Neuronal stem cell (in vitro differentiated cells): ENCODE measurements around the gene PTX4.

Source experiments
- DNase-seq: peaks from one replicate; pipeline ENCODE4 v3.0.0-alpha.2; 2013; ENCODE audit warnings: low spot score
- H2AFZ ChIP-seq: one replicate; pipeline ENCODE4 v1.6.1; 2013; ENCODE audit warnings: mild to moderate bottlenecking, low read length, inconsistent platforms
- H2AK5ac ChIP-seq: 2 replicates; pipeline ENCODE4 v1.6.1; 2013; ENCODE audit warnings: low read depth, mild to moderate bottlenecking, inconsistent platforms, low read length, moderate library complexity, mixed read lengths
- H2BK120ac ChIP-seq: 2 replicates; pipeline ENCODE4 v1.6.1; 2013; ENCODE audit warnings: low read depth, mild to moderate bottlenecking, inconsistent platforms, low read length, moderate library complexity, mixed read lengths
- H2BK12ac ChIP-seq: one replicate; pipeline ENCODE4 v1.6.1; 2013; ENCODE audit warnings: low read length, inconsistent platforms
- H2BK15ac ChIP-seq: 2 replicates; pipeline ENCODE4 v1.6.1; 2013; ENCODE audit warnings: mild to moderate bottlenecking, low read length, inconsistent platforms, mixed read lengths
- H2BK5ac ChIP-seq: one replicate; pipeline ENCODE4 v1.6.1; 2013; ENCODE audit warnings: inconsistent platforms, mild to moderate bottlenecking, low read length, moderate library complexity
- H3K14ac ChIP-seq: one replicate; pipeline ENCODE4 v1.6.1; 2013; ENCODE audit warnings: low read length, inconsistent platforms
- H3K18ac ChIP-seq: 2 replicates; pipeline ENCODE4 v1.6.1; 2013; ENCODE audit warnings: low read length, inconsistent platforms
- H3K23ac ChIP-seq: 2 replicates; pipeline ENCODE4 v1.6.1; 2013; ENCODE audit warnings: low read depth, mild to moderate bottlenecking, mixed read lengths, low read length, inconsistent platforms; ENCODE audit not compliant: poor library complexity
- H3K27ac ChIP-seq: replicated peaks from 3 replicates; pipeline ENCODE4 v1.5.1; 2013; ENCODE audit warnings: low read length, inconsistent platforms
- H3K27me3 ChIP-seq, 3 experiments: 2 replicates each; pipeline ENCODE4 v1.6.1; 2013; ENCODE audit warnings: low read length in 3 of 3, mild to moderate bottlenecking in 2 of 3, inconsistent platforms in 1 of 3, low read depth in 1 of 3, mixed read lengths in 1 of 3, moderate library complexity in 1 of 3; ENCODE audit not compliant: control insufficient read depth in 3 of 3, insufficient read depth in 3 of 3
- H3K36me3 ChIP-seq, 2 donors: replicated peaks in 1 of 2; 2 replicates each; pipeline ENCODE4 v1.6.1; 2013; ENCODE audit warnings: low read length in 2 of 2; ENCODE audit not compliant: control insufficient read depth in 2 of 2, insufficient read depth in 2 of 2
- H3K4ac ChIP-seq: 2 replicates; pipeline ENCODE4 v1.6.1; 2013; ENCODE audit warnings: inconsistent platforms, mild to moderate bottlenecking, low read length, moderate library complexity
- H3K4me1 ChIP-seq, 2 donors: 1 replicate in 1 of 2; 2 replicates in 1 of 2; pipeline ENCODE4 v1.6.1; 2013; ENCODE audit warnings: low read length in 2 of 2, low read depth in 1 of 2; ENCODE audit not compliant: control insufficient read depth in 2 of 2, insufficient read depth in 1 of 2
- H3K4me2 ChIP-seq: one replicate; pipeline ENCODE4 v1.6.1; 2013; ENCODE audit warnings: mild to moderate bottlenecking, low read length, inconsistent platforms; ENCODE audit not compliant: insufficient read depth, poor library complexity, severe bottlenecking
- H3K4me3 ChIP-seq, 2 donors: 2 replicates each; pipeline ENCODE4 v1.5.1; 2013; ENCODE audit warnings: low read length in 2 of 2, mild to moderate bottlenecking in 2 of 2, inconsistent platforms in 1 of 2, moderate library complexity in 1 of 2
- H3K79me1 ChIP-seq: one replicate; pipeline ENCODE4 v1.6.1; 2013; ENCODE audit warnings: low read depth, mild to moderate bottlenecking, inconsistent platforms, low read length, moderate library complexity
- H3K9ac ChIP-seq: one replicate; pipeline ENCODE4 v1.6.1; 2013; ENCODE audit warnings: mild to moderate bottlenecking, low read depth, low read length, inconsistent platforms; ENCODE audit not compliant: poor library complexity
- H3K9me3 ChIP-seq, 2 donors: replicated peaks in 1 of 2; 2 replicates each; pipeline versions ENCODE3 to v1.6.1; 2013; ENCODE audit warnings: low read length in 2 of 2, mild to moderate bottlenecking in 2 of 2, inconsistent platforms in 1 of 2, low read depth in 1 of 2, mixed read lengths in 1 of 2, moderate library complexity in 1 of 2; ENCODE audit not compliant: control insufficient read depth in 2 of 2, insufficient read depth in 1 of 2
- H4K8ac ChIP-seq: one replicate; pipeline ENCODE4 v1.6.1; 2013; ENCODE audit warnings: low read depth, mild to moderate bottlenecking, inconsistent platforms, low read length, moderate library complexity
- H4K91ac ChIP-seq: one replicate; pipeline ENCODE4 v1.6.1; 2013; ENCODE audit warnings: low read length, low read depth, mild to moderate bottlenecking, inconsistent platforms; ENCODE audit not compliant: poor library complexity
- WGBS, 2 donors: extraction: QIAGEN DNeasy Blood & Tissue Kit; methylation state at CpG; one replicate each; pipeline ENCODE4 v1.1.7; 2013; ENCODE audit warnings: missing lambda C conversion rate in 2 of 2, mixed read lengths in 1 of 2; ENCODE audit not compliant: insufficient read length in 2 of 2, insufficient replicate concordance in 1 of 2; ENCODE audit errors: extremely low coverage in 2 of 2; 5-methylcytosine and 5-hydroxymethylcytosine counted together

PTX4 gene

GRCh38 chr16:1526608-1527555, 38.1 kb upstream of the PTX4 start:
- WGBS, 2 donors, result no CpG with 5 or more reads among the region's 38 CpGs

GRCh38 chr16:1525871-1526607, 37.3 kb upstream of the PTX4 start:
- H2AFZ ChIP-seq, result no peak overlapping the region
- peak overlapping the region; percentile 43 for H4K8ac ChIP-seq
- no peak for DNase-seq
- no peak overlapping the region for H2BK15ac ChIP-seq
- no peak overlapping the region for H3K4me2 ChIP-seq
- no peak overlapping the region for H2BK120ac ChIP-seq
- no peaks in the 10 kb centered on the region for H3K9me3 ChIP-seq
- H2AK5ac ChIP-seq, result no peak overlapping the region
- peak overlapping the region; percentile 94 for H3K14ac ChIP-seq
- WGBS, 2 donors, result no CpG with 5 or more reads among the region's 44 CpGs
- no peak overlapping the region for H3K4me3 ChIP-seq
- H3K27ac ChIP-seq, result no peak overlapping the region
- H3K9ac ChIP-seq, result peak overlapping the region; percentile 44
- H3K27me3 ChIP-seq, result no peaks in the 10 kb centered on the region
- peaks cover 11 to 19% of the 10 kb centered on the region in 2 donors for H3K36me3 ChIP-seq
- no peak overlapping the region for H2BK5ac ChIP-seq
- H2BK12ac ChIP-seq, result no peak overlapping the region
- no peak overlapping the region for H3K18ac ChIP-seq
- peak overlapping the region; percentile 93 for H3K23ac ChIP-seq
- H4K91ac ChIP-seq, result no peak overlapping the region
- peaks cover 0 to 4% of the 10 kb centered on the region in 2 donors for H3K4me1 ChIP-seq
- peaks cover 9% of the 10 kb centered on the region for H3K79me1 ChIP-seq
- H3K4ac ChIP-seq, result no peak overlapping the region

More at GRCh38 chr16:1526608-1527555, 38.1 kb upstream of the PTX4 start:
- Histone ChIP-seq H3K4ac (no peak overlapping the region), H2BK12ac (no peak overlapping the region), H3K27ac (no peak overlapping the region), H3K4me1 (peaks cover 0 to 4% of the 10 kb centered on the region in 2 donors), H3K14ac (peak overlapping the region; percentile 21), H2BK15ac (no peak overlapping the region), H3K27me3 (no peaks in the 10 kb centered on the region), H3K18ac (no peak overlapping the region), H3K4me2 (no peak overlapping the region), H2BK120ac (no peak overlapping the region), H2BK5ac (peak overlapping the region; percentile 24), H4K8ac (no peak overlapping the region), H4K91ac (no peak overlapping the region), H2AFZ (no peak overlapping the region), H3K9me3 (no peaks in the 10 kb centered on the region), H3K23ac (peak overlapping the region; percentile 65), H3K79me1 (peaks cover 9% of the 10 kb centered on the region), H3K4me3 (no peak overlapping the region), H3K36me3 (peaks cover 11 to 18% of the 10 kb centered on the region in 2 donors), H2AK5ac (no peak overlapping the region), H3K9ac (no peak overlapping the region)
- no peak for DNase-seq

GRCh38 chr16:1524366-1524765, 35.6 kb upstream of the PTX4 start:
- no peak overlapping the region for H2BK120ac ChIP-seq
- no peak overlapping the region for H3K27ac ChIP-seq
- no peak overlapping the region for H2BK5ac ChIP-seq
- H3K79me1 ChIP-seq, result peaks cover 6% of the 10 kb centered on the region
- peaks cover 16 to 31% of the 10 kb centered on the region in 2 donors for H3K36me3 ChIP-seq
- no peak overlapping the region for H2AK5ac ChIP-seq
- no peak overlapping the region for H2BK15ac ChIP-seq
- no peak overlapping the region for H3K4ac ChIP-seq
- no peak overlapping the region for H4K8ac ChIP-seq
- H3K4me2 ChIP-seq, result no peak overlapping the region
- H2BK12ac ChIP-seq, result no peak overlapping the region
- H3K9ac ChIP-seq, result no peak overlapping the region
- H3K4me3 ChIP-seq, result no peak overlapping the region
- no peak overlapping the region for H3K18ac ChIP-seq
- H3K27me3 ChIP-seq, result no peaks in the 10 kb centered on the region
- H2AFZ ChIP-seq, result no peak overlapping the region
- H4K91ac ChIP-seq, result no peak overlapping the region
- peaks cover 0 to 4% of the 10 kb centered on the region in 2 donors for H3K4me1 ChIP-seq
- no peaks in the 10 kb centered on the region for H3K9me3 ChIP-seq
- H3K14ac ChIP-seq, result no peak overlapping the region
- no peak for DNase-seq
- no CpG with 5 or more reads among the region's 26 CpGs for WGBS, 2 donors
- no peak overlapping the region for H3K23ac ChIP-seq
